ENCODE measurements around the gene HGFAC.

- TF ChIP-seq TAF1 (IDR thresholded peaks at IDR 0.05; ENCODE audit: borderline replicate concordance, low read depth, low read length) (no peak), POLR2A (IDR thresholded peaks at IDR 0.05; ENCODE audit: low read depth, low read length) (no peak), CHD1 (IDR thresholded peaks at IDR 0.05; ENCODE audit: low read depth, low read length) (no peak), REST (IDR thresholded peaks at IDR 0.05; ENCODE audit: low read depth, low read length) (no peak), RB1 (IDR thresholded peaks at IDR 0.05; ENCODE audit: borderline replicate concordance) (no peak), JUND (IDR thresholded peaks at IDR 0.05; ENCODE audit: low read depth, low read length) (no peak), CREB1 (IDR thresholded peaks at IDR 0.05; ENCODE audit: low read depth) (no peak), ZBTB11 (CRISPR knock-in tag; IDR thresholded peaks at IDR 0.05) (no peak)
These were observed 34.6 kb downstream of the HGFAC start for GRCh38 chr4:3476341-3476747.

All from GM12878 (cell line).